Parathyroid adenoma (tissue), 2 donors: Measurements from ENCODE around the gene PRDM2.

ENCODE experiments used
- H2AFZ ChIP-seq: fragments of 300-600 bp; sonication (generic); one replicate; pipeline ENCODE4 v1.7.0; 2017; ENCODE audit warnings: antibody characterized with exemption, mild to moderate bottlenecking
- H3K27ac ChIP-seq: fragments of 300-600 bp; sonication (generic); one replicate; pipeline ENCODE4 v1.7.0; 2017
- H3K27me3 ChIP-seq: fragments of 300-600 bp; sonication (generic); one replicate; pipeline ENCODE4 v1.7.0; 2017; ENCODE audit warnings: low read length; ENCODE audit not compliant: control insufficient read depth, insufficient read depth
- H3K36me3 ChIP-seq: fragments of 300-600 bp; sonication (generic); one replicate; pipeline ENCODE4 v1.7.0; 2017; ENCODE audit warnings: low read length; ENCODE audit not compliant: control insufficient read depth, insufficient read depth
- H3K4me1 ChIP-seq: fragments of 300-600 bp; sonication (generic); one replicate; pipeline ENCODE4 v1.7.0; 2017; ENCODE audit warnings: control low read depth
- H3K4me2 ChIP-seq: fragments of 300-600 bp; sonication (generic); one replicate; pipeline ENCODE4 v1.7.0; 2017; ENCODE audit warnings: low read length
- H3K4me3 ChIP-seq: fragments of 300-600 bp; sonication (generic); one replicate; pipeline ENCODE4 v1.7.0; 2017; ENCODE audit warnings: low read depth, low read length
- H3K79me2 ChIP-seq: fragments of 300-600 bp; sonication (generic); one replicate; pipeline ENCODE4 v1.7.0; 2017; ENCODE audit warnings: control low read depth
- H3K9ac ChIP-seq: fragments of 300-600 bp; sonication (generic); one replicate; pipeline ENCODE4 v1.7.0; 2017; ENCODE audit warnings: mild to moderate bottlenecking
- H3K9me3 ChIP-seq: fragments of 300-600 bp; sonication (generic); one replicate; pipeline ENCODE4 v1.7.0; 2017; ENCODE audit warnings: low read length; ENCODE audit not compliant: control insufficient read depth
- CTCF ChIP-seq: fragments of 300-600 bp; sonication (generic); IDR thresholded peaks from one replicate; pipeline ENCODE4 v1.7.0; 2017; ENCODE audit warnings: antibody characterized with exemption, mild to moderate bottlenecking
- donor health status: primary hyperparathyroidism.

PRDM2 gene

DNA sequence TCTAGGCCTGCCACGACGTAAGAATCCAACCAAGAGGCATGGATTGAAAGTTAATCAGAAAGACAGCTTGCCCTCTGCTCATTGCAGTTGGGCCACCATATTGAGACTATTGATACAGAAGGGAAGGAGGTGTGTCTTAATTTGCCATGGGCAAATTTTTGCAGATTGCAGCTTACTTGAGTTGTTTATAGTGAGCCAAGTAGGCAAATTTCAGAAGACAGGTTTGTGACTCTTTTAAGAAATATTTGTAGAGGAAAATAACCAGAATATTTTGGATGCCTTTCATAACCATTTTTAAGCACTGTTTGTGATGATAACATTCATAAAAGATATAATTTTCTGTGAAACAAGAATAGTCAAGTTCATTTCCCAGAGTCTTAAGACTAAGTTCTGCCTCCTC, 74.1 kb downstream of the PRDM2 start:
- H3K27ac ChIP-seq: no peak overlapping the region
- no peaks in the 10 kb centered on the region for H3K36me3 ChIP-seq
- H3K4me2 ChIP-seq: no peak overlapping the region
- H3K4me3 ChIP-seq: no peak overlapping the region
- H3K27me3 ChIP-seq: no peaks in the 10 kb centered on the region
- H3K9me3 ChIP-seq: no peaks in the 10 kb centered on the region
- H3K4me1 ChIP-seq: peaks cover 2% of the 10 kb centered on the region
- H2AFZ ChIP-seq: no peak overlapping the region
- peaks cover 20% of the 10 kb centered on the region for H3K79me2 ChIP-seq
- no peak overlapping the region for H3K9ac ChIP-seq
- no peak for TF ChIP-seq CTCF

GRCh38 chr1:13775459-13775858, 75.5 kb downstream of the PRDM2 start:
- Histone ChIP-seq H3K4me1 (peaks cover 2% of the 10 kb centered on the region), H3K27me3 (no peaks in the 10 kb centered on the region), H2AFZ (no peak overlapping the region), H3K79me2 (peaks cover 13% of the 10 kb centered on the region), H3K9me3 (no peaks in the 10 kb centered on the region), H3K36me3 (no peaks in the 10 kb centered on the region), H3K27ac (no peak overlapping the region), H3K9ac (no peak overlapping the region), H3K4me2 (no peak overlapping the region), H3K4me3 (no peak overlapping the region)
- no peak for TF ChIP-seq CTCF

GRCh38 chr1:13775916-13776315, 75.9 kb downstream of the PRDM2 start:
- Histone ChIP-seq H3K36me3 (no peaks in the 10 kb centered on the region), H3K4me2 (no peak overlapping the region), H3K27me3 (no peaks in the 10 kb centered on the region), H3K9ac (no peak overlapping the region), H3K9me3 (no peaks in the 10 kb centered on the region), H2AFZ (no peak overlapping the region), H3K4me3 (no peak overlapping the region), H3K4me1 (no peaks in the 10 kb centered on the region), H3K27ac (no peak overlapping the region), H3K79me2 (peaks cover 13% of the 10 kb centered on the region)
- TF ChIP-seq CTCF: no peak

DNA sequence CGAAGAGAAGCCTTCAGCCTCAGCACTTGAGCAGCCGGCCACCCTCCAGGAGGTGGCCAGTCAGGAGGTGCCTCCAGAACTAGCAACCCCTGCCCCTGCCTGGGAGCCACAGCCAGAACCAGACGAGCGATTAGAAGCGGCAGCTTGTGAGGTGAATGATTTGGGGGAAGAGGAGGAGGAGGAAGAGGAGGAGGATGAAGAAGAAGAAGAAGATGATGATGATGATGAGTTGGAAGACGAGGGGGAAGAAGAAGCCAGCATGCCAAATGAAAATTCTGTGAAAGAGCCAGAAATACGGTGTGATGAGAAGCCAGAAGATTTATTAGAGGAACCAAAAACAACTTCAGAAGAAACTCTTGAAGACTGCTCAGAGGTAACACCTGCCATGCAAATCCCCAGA, 78.4 kb downstream of the PRDM2 start:
- no peaks in the 10 kb centered on the region for H3K4me1 ChIP-seq
- H3K4me3 ChIP-seq: no peak overlapping the region
- H3K79me2 ChIP-seq: peaks cover 4% of the 10 kb centered on the region
- H3K9me3 ChIP-seq: no peaks in the 10 kb centered on the region
- H2AFZ ChIP-seq: no peak overlapping the region
- no peak overlapping the region for H3K27ac ChIP-seq
- H3K4me2 ChIP-seq: no peak overlapping the region
- no peak overlapping the region for H3K9ac ChIP-seq
- no peak for TF ChIP-seq CTCF
- H3K36me3 ChIP-seq: no peaks in the 10 kb centered on the region
- H3K27me3 ChIP-seq: no peaks in the 10 kb centered on the region

GRCh38 chr1:13779930-13780329, 79.9 kb downstream of the PRDM2 start:
- H3K27ac ChIP-seq: no peak overlapping the region
- H3K4me2 ChIP-seq: no peak overlapping the region
- no peak for TF ChIP-seq CTCF
- H3K9me3 ChIP-seq: no peaks in the 10 kb centered on the region
- H3K79me2 ChIP-seq: peaks cover 2% of the 10 kb centered on the region
- no peaks in the 10 kb centered on the region for H3K27me3 ChIP-seq
- no peak overlapping the region for H2AFZ ChIP-seq
- H3K4me1 ChIP-seq: no peaks in the 10 kb centered on the region
- no peaks in the 10 kb centered on the region for H3K36me3 ChIP-seq
- no peak overlapping the region for H3K9ac ChIP-seq
- H3K4me3 ChIP-seq: no peak overlapping the region
